ENCODE results near the gene CKS1B.

CKS1B gene

DNA sequence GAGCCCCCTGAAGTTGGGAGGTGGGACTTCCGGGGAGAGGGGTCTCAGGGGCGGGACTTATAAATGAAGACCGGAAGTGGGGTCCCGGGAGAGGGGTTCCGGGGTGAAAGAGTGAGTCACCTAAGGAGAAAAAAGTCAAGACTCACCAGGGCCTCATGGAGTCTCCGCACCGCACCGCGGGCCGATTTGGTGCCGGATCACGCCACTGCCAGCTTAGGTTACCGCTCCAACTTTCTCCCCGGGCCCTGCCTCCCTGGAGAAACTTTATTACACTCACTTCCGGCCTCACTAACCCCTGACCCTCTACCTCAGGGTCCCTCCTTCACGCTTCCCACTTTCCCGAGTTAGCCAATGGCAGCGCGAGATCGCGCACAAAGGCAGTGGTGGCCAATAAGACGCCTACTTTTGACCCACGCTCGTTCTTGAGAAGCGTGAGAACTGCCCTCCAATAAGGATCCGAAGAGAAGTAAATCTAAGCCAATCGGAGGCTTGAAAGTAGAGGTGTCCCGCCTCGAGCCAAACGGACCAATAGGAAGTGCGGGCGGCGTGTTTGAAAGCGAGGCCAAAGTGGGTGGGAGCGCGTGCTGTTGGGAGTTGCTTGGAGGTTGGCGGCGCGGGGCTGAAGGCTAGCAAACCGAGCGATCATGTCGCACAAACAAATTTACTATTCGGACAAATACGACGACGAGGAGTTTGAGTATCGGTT is at the start of gene CKS1B:
Gene CKS1B, plus strand, starts transcription at position 580 of the 706 bp plus-strand sequence. Its CDS starts 65 bp downstream, at position 645.
- TF ChIP-seq EZH2phosphoT487 (IDR thresholded peaks at IDR 0.05; ENCODE audit: low read depth), result no peak
- TF ChIP-seq, protein P1, sequence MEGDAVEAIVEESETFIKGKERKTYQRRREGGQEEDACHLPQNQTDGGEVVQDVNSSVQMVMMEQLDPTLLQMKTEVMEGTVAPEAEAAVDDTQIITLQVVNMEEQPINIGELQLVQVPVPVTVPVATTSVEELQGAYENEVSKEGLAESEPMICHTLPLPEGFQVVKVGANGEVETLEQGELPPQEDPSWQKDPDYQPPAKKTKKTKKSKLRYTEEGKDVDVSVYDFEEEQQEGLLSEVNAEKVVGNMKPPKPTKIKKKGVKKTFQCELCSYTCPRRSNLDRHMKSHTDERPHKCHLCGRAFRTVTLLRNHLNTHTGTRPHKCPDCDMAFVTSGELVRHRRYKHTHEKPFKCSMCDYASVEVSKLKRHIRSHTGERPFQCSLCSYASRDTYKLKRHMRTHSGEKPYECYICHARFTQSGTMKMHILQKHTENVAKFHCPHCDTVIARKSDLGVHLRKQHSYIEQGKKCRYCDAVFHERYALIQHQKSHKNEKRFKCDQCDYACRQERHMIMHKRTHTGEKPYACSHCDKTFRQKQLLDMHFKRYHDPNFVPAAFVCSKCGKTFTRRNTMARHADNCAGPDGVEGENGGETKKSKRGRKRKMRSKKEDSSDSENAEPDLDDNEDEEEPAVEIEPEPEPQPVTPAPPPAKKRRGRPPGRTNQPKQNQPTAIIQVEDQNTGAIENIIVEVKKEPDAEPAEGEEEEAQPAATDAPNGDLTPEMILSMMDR (IDR thresholded peaks at IDR 0.05; ENCODE audit: low read depth, low read length), result no peak
- Histone ChIP-seq H3K27me3 (ENCODE audit: low read depth, low read length) (no peaks in the 10 kb centered on the region), H3K79me2 (ENCODE audit: low read length) (peaks cover 58% of the 10 kb centered on the region), H2AFZ (ENCODE audit: low read depth, low read length) (peak within 1 kb of the TSS; percentile 63; the same call in 1 of the 2 replicates), H3K36me3 (replicated peaks; ENCODE audit: low read depth, low read length) (peaks cover 14% of the 10 kb centered on the region), H3K9me3 (ENCODE audit: insufficient read depth, low read length) (no peaks in the 10 kb centered on the region), H3K4me2 (ENCODE audit: low read length) (peak within 1 kb of the TSS; percentile 81), H3K4me3 (ENCODE audit: low read length) (peak within 1 kb of the TSS; percentile 88), H3K9ac (ENCODE audit: low read length) (peak within 1 kb of the TSS; percentile 97), H3K27ac (ENCODE audit: low read length) (peak within 1 kb of the TSS; percentile 91), H4K20me1 (ENCODE audit: insufficient read depth, low read length) (peaks cover 13% of the 10 kb centered on the region), H3K4me1 (ENCODE audit: low read length) (peaks cover 34% of the 10 kb centered on the region)

DNA sequence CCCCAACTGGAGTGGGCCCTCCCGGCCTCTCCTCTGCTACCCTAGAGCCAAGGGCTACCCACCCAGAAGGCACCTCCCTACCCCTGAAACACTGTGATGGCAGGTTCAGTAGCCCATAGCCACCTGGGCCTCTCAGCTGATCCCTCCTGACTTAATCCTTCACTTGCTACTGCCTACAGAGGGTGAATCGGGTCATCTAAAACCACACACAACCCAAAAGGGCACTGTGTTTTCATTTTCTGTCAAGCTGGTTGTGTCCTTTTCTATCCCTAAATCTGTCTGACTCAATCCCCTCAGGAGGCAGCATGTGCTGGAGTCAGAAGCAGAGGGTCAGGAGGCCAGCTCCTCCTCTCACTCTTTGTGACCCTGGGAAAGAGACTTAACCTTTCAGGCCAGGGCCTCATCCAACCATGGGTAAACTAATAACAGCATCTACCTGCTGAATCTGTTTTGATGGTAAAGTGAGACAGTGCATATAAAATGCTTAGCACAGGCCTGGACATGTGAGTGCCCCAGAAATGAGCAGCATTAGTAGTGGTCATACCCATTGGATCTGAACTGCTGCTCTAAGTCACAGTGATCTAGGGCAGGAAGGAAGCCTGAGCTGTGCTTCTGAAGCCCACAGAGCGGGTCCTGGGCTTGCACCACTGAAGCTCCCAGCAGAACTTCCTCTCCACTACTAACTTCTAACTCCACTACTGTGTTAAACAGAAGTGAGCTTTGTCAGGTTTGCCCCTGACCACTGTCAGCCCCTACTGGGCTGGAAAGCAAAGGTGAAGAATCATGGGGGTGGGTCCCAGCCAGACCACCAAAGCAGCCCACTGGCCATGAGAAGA is 48.9 kb upstream of the CKS1B start:
- H3K27ac ChIP-seq (ENCODE audit: low read length), result no peak overlapping the region
- H4K20me1 ChIP-seq (ENCODE audit: insufficient read depth, low read length), result no peaks in the 10 kb centered on the region
- no peaks in the 10 kb centered on the region for H3K27me3 ChIP-seq (ENCODE audit: low read depth, low read length)
- no peaks in the 10 kb centered on the region for H3K4me1 ChIP-seq (ENCODE audit: low read length)
- no peak overlapping the region for H3K4me2 ChIP-seq (ENCODE audit: low read length)
- H3K9me3 ChIP-seq (ENCODE audit: insufficient read depth, low read length), result no peaks in the 10 kb centered on the region
- H3K36me3 ChIP-seq (replicated peaks; ENCODE audit: low read depth, low read length), result peaks cover 44% of the 10 kb centered on the region
- H3K79me2 ChIP-seq (ENCODE audit: low read length), result no peaks in the 10 kb centered on the region
- H3K9ac ChIP-seq (ENCODE audit: low read length), result no peak overlapping the region
- no peak overlapping the region for H3K4me3 ChIP-seq (ENCODE audit: low read length)
- no peak overlapping the region for H2AFZ ChIP-seq (ENCODE audit: low read depth, low read length)
- TF ChIP-seq, protein P1 (IDR thresholded peaks at IDR 0.05; ENCODE audit: low read depth, low read length), result no peak
- TF ChIP-seq EZH2phosphoT487 (IDR thresholded peaks at IDR 0.05; ENCODE audit: low read depth), result no peak

DNA sequence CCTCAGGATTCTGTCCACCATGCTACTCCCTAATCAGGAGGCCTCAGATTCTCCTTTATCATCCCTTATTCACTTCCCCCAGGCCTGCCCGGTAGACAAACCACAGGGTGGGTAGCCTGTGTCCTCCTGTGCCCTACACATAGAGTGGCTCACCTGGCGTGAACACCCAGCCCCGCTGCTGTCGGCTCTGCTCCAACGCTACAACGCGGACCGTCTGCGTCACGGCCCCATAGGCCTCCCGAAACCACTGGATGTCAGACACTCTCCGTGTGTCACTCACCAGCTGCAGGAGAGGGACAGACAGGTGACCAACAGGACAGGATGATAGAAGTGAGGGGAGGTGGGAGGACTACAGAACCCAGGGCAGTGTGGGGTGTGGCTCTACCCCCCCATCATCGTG is 48.3 kb upstream of the CKS1B start:
- Histone ChIP-seq H3K4me1 (ENCODE audit: low read length) (no peaks in the 10 kb centered on the region), H3K27me3 (ENCODE audit: low read depth, low read length) (no peaks in the 10 kb centered on the region), H3K27ac (ENCODE audit: low read length) (no peak overlapping the region), H4K20me1 (ENCODE audit: insufficient read depth, low read length) (no peaks in the 10 kb centered on the region), H3K4me2 (ENCODE audit: low read length) (no peak overlapping the region), H3K9me3 (ENCODE audit: insufficient read depth, low read length) (no peaks in the 10 kb centered on the region), H3K9ac (ENCODE audit: low read length) (no peak overlapping the region), H3K4me3 (ENCODE audit: low read length) (no peak overlapping the region), H3K36me3 (replicated peaks; ENCODE audit: low read depth, low read length) (peaks cover 44% of the 10 kb centered on the region), H2AFZ (ENCODE audit: low read depth, low read length) (no peak overlapping the region), H3K79me2 (ENCODE audit: low read length) (no peaks in the 10 kb centered on the region)
- TF ChIP-seq, protein P1 (IDR thresholded peaks at IDR 0.05; ENCODE audit: low read depth, low read length), result no peak
- no peak for TF ChIP-seq EZH2phosphoT487 (IDR thresholded peaks at IDR 0.05; ENCODE audit: low read depth)

GRCh38 chr1:154931940-154932487 is 42.5 kb upstream of the CKS1B start:
- Histone ChIP-seq H3K79me2 (ENCODE audit: low read length) (peaks cover 14% of the 10 kb centered on the region), H3K9me3 (ENCODE audit: insufficient read depth, low read length) (no peaks in the 10 kb centered on the region), H3K4me1 (ENCODE audit: low read length) (peaks cover 7% of the 10 kb centered on the region), H2AFZ (ENCODE audit: low read depth, low read length) (no peak overlapping the region), H3K4me2 (ENCODE audit: low read length) (no peak overlapping the region), H3K36me3 (replicated peaks; ENCODE audit: low read depth, low read length) (peaks cover 16% of the 10 kb centered on the region), H3K27me3 (ENCODE audit: low read depth, low read length) (no peaks in the 10 kb centered on the region), H3K27ac (ENCODE audit: low read length) (no peak overlapping the region), H3K4me3 (ENCODE audit: low read length) (no peak overlapping the region), H4K20me1 (ENCODE audit: insufficient read depth, low read length) (no peaks in the 10 kb centered on the region), H3K9ac (ENCODE audit: low read length) (no peak overlapping the region)
- no peak for TF ChIP-seq EZH2phosphoT487 (IDR thresholded peaks at IDR 0.05; ENCODE audit: low read depth)
- TF ChIP-seq, protein P1 (IDR thresholded peaks at IDR 0.05; ENCODE audit: low read depth, low read length), result no peak
